Measurements from ENCODE around the gene RILPL1. TPM values are rescaled to one million over a fixed set of nuclear protein-coding genes. Genes with fewer than 3 reads are reported as not detected.

The RILPL1 gene
- total and polyA plus RNA-seq, 10 of the 15 experiments (the other 5 are each of a cell fraction or from before 2014, with no cell fraction given): 0.05 to 0.61 (median 0.25) TPM

Small RNA genes lying within 50 kb of the gene (microRNA-seq; reads per million reads assigned to microRNA genes)
- gene MIR3908: not detected

Small RNA genes lying within 50 kb of the gene (small RNA-seq; reads per million reads assigned to genes)
- gene AC145423.2 (not detected), gene MIR3908 (not detected)

Other genes with a start within 250 kb of the RILPL1 start
Only the 7 nearest of the 11 such genes appear.
- 18.9 and 19.2 TPM in 2 replicates for gene RILPL2, start 97.0 kb downstream of the RILPL1 start, total RNA-seq (2014; rRNA removed)
- gene RILPL2, start 97.0 kb downstream of the RILPL1 start, total RNA-seq (2014; rRNA removed; fragmentation: Illumina TruSeq; extraction: Trizol): 16.9 and 17.8 TPM in 2 replicates
- gene RILPL2, start 97.0 kb downstream of the RILPL1 start, total RNA-seq (2021): 18.7 and 19.2 TPM in 2 replicates
- 21.8 and 23.9 TPM in 2 replicates for gene RILPL2, start 97.0 kb downstream of the RILPL1 start, polyA plus RNA-seq (2011; rRNA removed)
- 15.8 and 20.3 TPM in 2 replicates for gene RILPL2, start 97.0 kb downstream of the RILPL1 start, polyA plus RNA-seq (2014; fragmentation: Illumina TruSeq; extraction: Trizol)
- gene RILPL2, start 97.0 kb downstream of the RILPL1 start, polyA plus RNA-seq (2014; fragmentation: Nextera tagmentation; extraction: Ambion mirVana): 1 to 10 TPM; 3.5 to 8.3 TPM
- gene RILPL2, start 97.0 kb downstream of the RILPL1 start, polyA plus RNA-seq (2014; rRNA removed): 23.2 and 24.0 TPM in 2 replicates
- gene RILPL2, start 97.0 kb downstream of the RILPL1 start, polyA plus RNA-seq (2016; fragmentation: Nextera tagmentation; extraction: Ambion mirVana): 10 to 100 TPM; 36.9 to 38.5 TPM
- 23.6 and 27.2 TPM in 2 replicates for gene SNRNP35, start 75.6 kb downstream of the RILPL1 start, total RNA-seq (2014; rRNA removed)
- 36.3 and 37.0 TPM in 2 replicates for gene SNRNP35, start 75.6 kb downstream of the RILPL1 start, total RNA-seq (2014; rRNA removed; fragmentation: Illumina TruSeq; extraction: Trizol)
- gene SNRNP35, start 75.6 kb downstream of the RILPL1 start, total RNA-seq (2021): 17.7 and 21.6 TPM in 2 replicates
- gene SNRNP35, start 75.6 kb downstream of the RILPL1 start, polyA plus RNA-seq (2011; rRNA removed): 22.0 and 22.6 TPM in 2 replicates
- 41.0 and 46.9 TPM in 2 replicates for gene SNRNP35, start 75.6 kb downstream of the RILPL1 start, polyA plus RNA-seq (2014; fragmentation: Illumina TruSeq; extraction: Trizol)
- gene SNRNP35, start 75.6 kb downstream of the RILPL1 start, polyA plus RNA-seq (2014; fragmentation: Nextera tagmentation; extraction: Ambion mirVana): 10 to 100 TPM; 25.0 to 49.6 TPM
- gene SNRNP35, start 75.6 kb downstream of the RILPL1 start, polyA plus RNA-seq (2014; rRNA removed): 28.7 and 33.1 TPM in 2 replicates
- 10 to 100 TPM; 27.0 to 31.0 TPM for gene SNRNP35, start 75.6 kb downstream of the RILPL1 start, polyA plus RNA-seq (2016; fragmentation: Nextera tagmentation; extraction: Ambion mirVana)
- 139 and 159 TPM in 2 replicates for gene TMED2, start 50.8 kb upstream of the RILPL1 start, total RNA-seq (2014; rRNA removed)
- gene TMED2, start 50.8 kb upstream of the RILPL1 start, total RNA-seq (2014; rRNA removed; fragmentation: Illumina TruSeq; extraction: Trizol): 148 and 158 TPM in 2 replicates
- 164 and 170 TPM in 2 replicates for gene TMED2, start 50.8 kb upstream of the RILPL1 start, total RNA-seq (2021)
- 111 and 160 TPM in 2 replicates for gene TMED2, start 50.8 kb upstream of the RILPL1 start, polyA plus RNA-seq (2011; rRNA removed)
- gene TMED2, start 50.8 kb upstream of the RILPL1 start, polyA plus RNA-seq (2014; fragmentation: Illumina TruSeq; extraction: Trizol): 146 and 175 TPM in 2 replicates
- 100 to 1,000 TPM in 1 of 2 experiments, 10 to 100 TPM in 1; 60.1 to 133 TPM for gene TMED2, start 50.8 kb upstream of the RILPL1 start, polyA plus RNA-seq (2014; fragmentation: Nextera tagmentation; extraction: Ambion mirVana)
- gene TMED2, start 50.8 kb upstream of the RILPL1 start, polyA plus RNA-seq (2014; rRNA removed): 102 and 109 TPM in 2 replicates
- 100 to 1,000 TPM; 347 to 371 TPM for gene TMED2, start 50.8 kb upstream of the RILPL1 start, polyA plus RNA-seq (2016; fragmentation: Nextera tagmentation; extraction: Ambion mirVana)
- 31.6 and 40.1 TPM in 2 replicates for gene DDX55, start 68.4 kb upstream of the RILPL1 start, total RNA-seq (2014; rRNA removed)
- gene DDX55, start 68.4 kb upstream of the RILPL1 start, total RNA-seq (2014; rRNA removed; fragmentation: Illumina TruSeq; extraction: Trizol): 33.5 and 34.5 TPM in 2 replicates
- 26.8 and 30.2 TPM in 2 replicates for gene DDX55, start 68.4 kb upstream of the RILPL1 start, total RNA-seq (2021)
- 32.3 and 37.1 TPM in 2 replicates for gene DDX55, start 68.4 kb upstream of the RILPL1 start, polyA plus RNA-seq (2011; rRNA removed)
- 38.5 and 42.8 TPM in 2 replicates for gene DDX55, start 68.4 kb upstream of the RILPL1 start, polyA plus RNA-seq (2014; fragmentation: Illumina TruSeq; extraction: Trizol)
- gene DDX55, start 68.4 kb upstream of the RILPL1 start, polyA plus RNA-seq (2014; fragmentation: Nextera tagmentation; extraction: Ambion mirVana): 1 to 10 TPM; 4.5 to 8.9 TPM
- gene DDX55, start 68.4 kb upstream of the RILPL1 start, polyA plus RNA-seq (2014; rRNA removed): 34.2 and 37.6 TPM in 2 replicates
- 10 to 100 TPM; 41.5 to 42.4 TPM for gene DDX55, start 68.4 kb upstream of the RILPL1 start, polyA plus RNA-seq (2016; fragmentation: Nextera tagmentation; extraction: Ambion mirVana)
- gene EIF2B1, start 100.0 kb upstream of the RILPL1 start, total RNA-seq (2014; rRNA removed): 46.8 and 50.7 TPM in 2 replicates
- gene EIF2B1, start 100.0 kb upstream of the RILPL1 start, total RNA-seq (2014; rRNA removed; fragmentation: Illumina TruSeq; extraction: Trizol): 39.5 and 40.9 TPM in 2 replicates
- 60.8 and 63.8 TPM in 2 replicates for gene EIF2B1, start 100.0 kb upstream of the RILPL1 start, total RNA-seq (2021)
- 44.6 and 47.9 TPM in 2 replicates for gene EIF2B1, start 100.0 kb upstream of the RILPL1 start, polyA plus RNA-seq (2011; rRNA removed)
- 65.7 and 75.4 TPM in 2 replicates for gene EIF2B1, start 100.0 kb upstream of the RILPL1 start, polyA plus RNA-seq (2014; fragmentation: Illumina TruSeq; extraction: Trizol)
- gene EIF2B1, start 100.0 kb upstream of the RILPL1 start, polyA plus RNA-seq (2014; fragmentation: Nextera tagmentation; extraction: Ambion mirVana): 10 to 100 TPM; 17.6 to 25.9 TPM
- 49.9 and 50.3 TPM in 2 replicates for gene EIF2B1, start 100.0 kb upstream of the RILPL1 start, polyA plus RNA-seq (2014; rRNA removed)
- 100 to 1,000 TPM; 111 to 131 TPM for gene EIF2B1, start 100.0 kb upstream of the RILPL1 start, polyA plus RNA-seq (2016; fragmentation: Nextera tagmentation; extraction: Ambion mirVana)
- 31.5 and 49.0 TPM in 2 replicates for gene GTF2H3, start 100.1 kb upstream of the RILPL1 start, total RNA-seq (2014; rRNA removed)
- gene GTF2H3, start 100.1 kb upstream of the RILPL1 start, total RNA-seq (2014; rRNA removed; fragmentation: Illumina TruSeq; extraction: Trizol): 42.0 and 42.2 TPM in 2 replicates
- gene GTF2H3, start 100.1 kb upstream of the RILPL1 start, total RNA-seq (2021): 38.9 and 40.0 TPM in 2 replicates
- gene GTF2H3, start 100.1 kb upstream of the RILPL1 start, polyA plus RNA-seq (2011; rRNA removed): 52.2 and 67.2 TPM in 2 replicates
- gene GTF2H3, start 100.1 kb upstream of the RILPL1 start, polyA plus RNA-seq (2014; fragmentation: Illumina TruSeq; extraction: Trizol): 62.9 and 78.8 TPM in 2 replicates
- gene GTF2H3, start 100.1 kb upstream of the RILPL1 start, polyA plus RNA-seq (2014; fragmentation: Nextera tagmentation; extraction: Ambion mirVana): 10 to 100 TPM; 20.6 to 31.1 TPM
- 25.2 and 25.8 TPM in 2 replicates for gene GTF2H3, start 100.1 kb upstream of the RILPL1 start, polyA plus RNA-seq (2014; rRNA removed)
- 10 to 100 TPM; 33.9 to 35.6 TPM for gene GTF2H3, start 100.1 kb upstream of the RILPL1 start, polyA plus RNA-seq (2016; fragmentation: Nextera tagmentation; extraction: Ambion mirVana)
- gene TCTN2, start 137.4 kb upstream of the RILPL1 start, total RNA-seq (2014; rRNA removed): 4.2 and 4.7 TPM in 2 replicates
- 3.1 and 3.2 TPM in 2 replicates for gene TCTN2, start 137.4 kb upstream of the RILPL1 start, total RNA-seq (2014; rRNA removed; fragmentation: Illumina TruSeq; extraction: Trizol)
- 3.6 and 5.5 TPM in 2 replicates for gene TCTN2, start 137.4 kb upstream of the RILPL1 start, total RNA-seq (2021)
- gene TCTN2, start 137.4 kb upstream of the RILPL1 start, polyA plus RNA-seq (2011; rRNA removed): 3.3 and 3.9 TPM in 2 replicates
- gene TCTN2, start 137.4 kb upstream of the RILPL1 start, polyA plus RNA-seq (2014; fragmentation: Illumina TruSeq; extraction: Trizol): 3.8 and 4.8 TPM in 2 replicates
- gene TCTN2, start 137.4 kb upstream of the RILPL1 start, polyA plus RNA-seq (2014; fragmentation: Nextera tagmentation; extraction: Ambion mirVana): under 1 TPM; 0.55 to 0.76 TPM
- 2.8 and 3.4 TPM in 2 replicates for gene TCTN2, start 137.4 kb upstream of the RILPL1 start, polyA plus RNA-seq (2014; rRNA removed)
- 1 to 10 TPM; 2.5 to 2.6 TPM for gene TCTN2, start 137.4 kb upstream of the RILPL1 start, polyA plus RNA-seq (2016; fragmentation: Nextera tagmentation; extraction: Ambion mirVana)

Measured in GM12878 (cell line).